Neutrophil (primary cell): ENCODE measurements around the gene RIPOR2.

Experiments
- H3K27ac ChIP-seq: fragments of 200-600 bp; sonication (generic); 2 replicates; pipeline ENCODE4 v1.5.1; 2016; ENCODE audit warnings: mild to moderate bottlenecking, moderate library complexity
- H3K27me3 ChIP-seq: fragments of 200-600 bp; sonication (generic); 2 replicates; pipeline ENCODE4 v1.6.0; 2016; ENCODE audit warnings: mild to moderate bottlenecking
- H3K36me3 ChIP-seq: fragments of 200-600 bp; sonication (generic); 2 replicates; pipeline ENCODE4 v1.5.1; 2017
- H3K4me1 ChIP-seq, 2 experiments: fragments of 200-600 bp in 1 of 2; sonication (generic) in 1 of 2; 1 replicate in 1 of 2; 2 replicates in 1 of 2; pipeline versions ENCODE4 v1.5.1 to v1.6.1; 2013 to 2016; ENCODE audit warnings: low read depth in 1 of 2, low read length in 1 of 2, mild to moderate bottlenecking in 1 of 2, moderate library complexity in 1 of 2; ENCODE audit not compliant: control insufficient read depth in 1 of 2, insufficient read depth in 1 of 2
- H3K4me3 ChIP-seq, 2 experiments: fragments of 200-600 bp in 1 of 2; sonication (generic) in 1 of 2; 1 replicate in 1 of 2; 2 replicates in 1 of 2; pipeline ENCODE4 v1.5.1; 2013 to 2016; ENCODE audit warnings: low read depth in 1 of 2, low read length in 1 of 2, mild to moderate bottlenecking in 1 of 2, moderate library complexity in 1 of 2
- H3K9me3 ChIP-seq: fragments of 200-600 bp; sonication (generic); 2 replicates; pipeline ENCODE4 v1.5.1; 2016
- TF ChIP-seq, protein P1 (sequence below): fragments of 200-600 bp; sonication (generic); IDR thresholded peaks from 2 replicates; pipeline ENCODE4 v1.5.1; 2016; ENCODE audit warnings: antibody characterized with exemption

The RIPOR2 gene

DNA sequence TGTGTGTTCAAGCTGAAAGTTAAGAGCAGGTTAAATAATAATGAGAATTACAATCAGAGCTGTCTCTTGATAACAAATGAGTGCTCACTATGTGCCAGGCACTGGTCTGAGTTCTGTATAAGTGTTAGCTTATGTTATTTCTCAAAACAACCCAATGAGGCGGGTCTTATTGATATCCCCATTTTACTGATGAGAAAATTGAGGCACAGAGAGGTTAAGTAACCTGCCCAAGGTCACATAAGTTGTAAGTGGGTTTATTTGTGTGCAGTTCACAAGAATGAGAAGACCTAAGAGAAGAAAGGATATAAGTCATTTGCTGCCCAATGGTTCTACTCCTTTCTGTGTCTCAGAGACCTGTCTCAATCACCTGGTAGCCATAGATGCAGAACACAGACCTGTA is 103.0 kb downstream of the RIPOR2 start:
- H3K27me3 ChIP-seq, result no peaks in the 10 kb centered on the region
- no peak overlapping the region for H3K4me3 ChIP-seq
- peak overlapping the region; percentile 9 for H3K27ac ChIP-seq
- peaks cover 100% of the 10 kb centered on the region for H3K36me3 ChIP-seq
- TF ChIP-seq, protein P1, sequence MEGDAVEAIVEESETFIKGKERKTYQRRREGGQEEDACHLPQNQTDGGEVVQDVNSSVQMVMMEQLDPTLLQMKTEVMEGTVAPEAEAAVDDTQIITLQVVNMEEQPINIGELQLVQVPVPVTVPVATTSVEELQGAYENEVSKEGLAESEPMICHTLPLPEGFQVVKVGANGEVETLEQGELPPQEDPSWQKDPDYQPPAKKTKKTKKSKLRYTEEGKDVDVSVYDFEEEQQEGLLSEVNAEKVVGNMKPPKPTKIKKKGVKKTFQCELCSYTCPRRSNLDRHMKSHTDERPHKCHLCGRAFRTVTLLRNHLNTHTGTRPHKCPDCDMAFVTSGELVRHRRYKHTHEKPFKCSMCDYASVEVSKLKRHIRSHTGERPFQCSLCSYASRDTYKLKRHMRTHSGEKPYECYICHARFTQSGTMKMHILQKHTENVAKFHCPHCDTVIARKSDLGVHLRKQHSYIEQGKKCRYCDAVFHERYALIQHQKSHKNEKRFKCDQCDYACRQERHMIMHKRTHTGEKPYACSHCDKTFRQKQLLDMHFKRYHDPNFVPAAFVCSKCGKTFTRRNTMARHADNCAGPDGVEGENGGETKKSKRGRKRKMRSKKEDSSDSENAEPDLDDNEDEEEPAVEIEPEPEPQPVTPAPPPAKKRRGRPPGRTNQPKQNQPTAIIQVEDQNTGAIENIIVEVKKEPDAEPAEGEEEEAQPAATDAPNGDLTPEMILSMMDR, result no peak
- no peaks in the 10 kb centered on the region for H3K4me1 ChIP-seq
- H3K9me3 ChIP-seq, result peaks cover 5% of the 10 kb centered on the region

DNA sequence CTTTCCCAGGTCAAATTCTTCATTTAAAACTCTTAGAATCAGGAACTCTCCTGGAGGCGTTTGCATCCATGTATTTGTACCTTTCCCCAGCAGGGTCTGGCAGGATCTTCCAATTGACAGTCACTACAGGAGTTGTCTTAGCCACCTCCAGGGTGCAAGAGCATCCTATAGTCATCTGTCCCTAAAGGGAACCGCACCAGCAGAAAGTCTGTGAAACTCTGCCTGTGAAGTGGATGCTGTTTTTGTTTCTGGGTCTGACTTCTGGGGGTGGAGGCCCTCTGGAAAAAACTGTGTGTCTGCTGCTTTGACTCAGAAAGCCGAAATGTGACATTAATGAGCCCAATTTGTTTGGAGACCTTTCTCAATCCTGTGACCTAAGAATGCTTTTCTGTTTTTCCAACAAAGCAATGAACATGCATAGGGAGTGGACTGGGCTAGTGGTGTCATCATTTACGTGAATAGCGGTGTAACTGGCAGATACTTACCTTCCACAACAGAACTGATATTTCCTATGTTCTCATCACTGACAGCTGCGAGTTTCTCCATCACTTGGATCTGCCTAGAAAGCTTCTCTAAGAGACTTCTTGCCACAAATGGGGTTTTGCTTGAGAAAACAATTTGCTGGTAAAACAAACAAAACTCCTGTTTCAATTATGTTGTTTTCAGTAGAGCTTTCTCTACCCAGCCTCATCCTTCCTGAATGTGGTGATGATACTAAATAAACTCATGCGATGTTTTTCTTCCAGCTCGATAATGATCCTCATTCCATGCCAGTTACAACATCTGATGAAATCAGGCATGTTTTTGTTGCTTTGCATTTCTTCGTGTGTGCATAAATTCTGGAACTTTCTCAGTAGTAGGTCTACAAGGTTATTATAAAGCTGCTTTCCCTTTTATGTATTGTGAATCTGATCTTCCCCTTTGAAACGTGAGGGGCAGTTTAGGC is 103.7 kb downstream of the RIPOR2 start:
- Histone ChIP-seq H3K9me3 (peaks cover 8% of the 10 kb centered on the region), H3K27ac (peak overlapping the region; percentile 9), H3K4me1 (no peaks in the 10 kb centered on the region), H3K4me3 (no peak overlapping the region), H3K36me3 (peaks cover 100% of the 10 kb centered on the region), H3K27me3 (no peaks in the 10 kb centered on the region)
- TF ChIP-seq, protein P1, result no peak

DNA sequence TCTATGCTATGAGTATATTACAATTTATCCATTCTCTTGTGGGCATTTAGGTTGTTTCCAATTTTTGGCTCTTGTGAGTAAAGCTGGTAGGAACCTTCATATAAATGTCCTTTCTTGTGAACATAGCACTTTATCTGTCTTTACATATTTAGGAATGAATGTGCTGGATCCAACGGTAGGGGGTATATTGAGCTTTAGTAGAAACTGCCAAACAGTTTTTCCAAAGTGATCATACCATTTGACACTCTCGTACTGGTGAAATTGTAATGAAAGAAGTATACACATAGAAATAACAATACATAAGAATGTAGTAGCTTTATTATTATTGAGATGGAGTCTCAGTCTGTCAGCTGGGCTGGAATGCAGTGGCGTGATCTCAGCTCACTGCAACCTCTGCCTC is 106.1 kb downstream of the RIPOR2 start:
- Histone ChIP-seq H3K27me3 (no peaks in the 10 kb centered on the region), H3K36me3 (peaks cover 100% of the 10 kb centered on the region), H3K27ac (no peak overlapping the region), H3K4me3 (no peak overlapping the region), H3K4me1 (no peaks in the 10 kb centered on the region), H3K9me3 (peaks cover 13% of the 10 kb centered on the region)
- TF ChIP-seq, protein P1, result no peak

DNA sequence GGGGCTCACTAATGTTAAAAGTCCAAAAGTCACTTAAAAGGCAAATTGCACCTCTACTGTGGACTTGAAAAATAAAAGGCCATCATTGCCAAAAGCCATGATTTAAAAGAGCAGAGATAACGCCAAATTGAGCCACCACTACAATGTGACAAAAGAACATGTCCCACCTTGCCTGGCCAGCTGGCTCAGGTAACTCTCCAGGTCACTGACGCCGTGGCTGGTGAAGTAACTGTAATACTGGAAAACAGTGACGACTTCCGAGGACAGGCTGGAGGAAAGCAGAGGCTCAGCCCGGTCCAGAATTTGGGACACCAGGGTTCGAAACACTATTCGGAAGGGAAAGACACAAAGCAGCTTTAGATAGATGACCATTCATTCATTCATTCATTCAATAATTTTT is 107.8 kb downstream of the RIPOR2 start:
- Histone ChIP-seq H3K4me1 (no peaks in the 10 kb centered on the region), H3K27me3 (no peaks in the 10 kb centered on the region), H3K27ac (no peak overlapping the region), H3K9me3 (peaks cover 16% of the 10 kb centered on the region), H3K36me3 (peaks cover 100% of the 10 kb centered on the region), H3K4me3 (no peak overlapping the region)
- TF ChIP-seq, protein P1, result no peak

DNA sequence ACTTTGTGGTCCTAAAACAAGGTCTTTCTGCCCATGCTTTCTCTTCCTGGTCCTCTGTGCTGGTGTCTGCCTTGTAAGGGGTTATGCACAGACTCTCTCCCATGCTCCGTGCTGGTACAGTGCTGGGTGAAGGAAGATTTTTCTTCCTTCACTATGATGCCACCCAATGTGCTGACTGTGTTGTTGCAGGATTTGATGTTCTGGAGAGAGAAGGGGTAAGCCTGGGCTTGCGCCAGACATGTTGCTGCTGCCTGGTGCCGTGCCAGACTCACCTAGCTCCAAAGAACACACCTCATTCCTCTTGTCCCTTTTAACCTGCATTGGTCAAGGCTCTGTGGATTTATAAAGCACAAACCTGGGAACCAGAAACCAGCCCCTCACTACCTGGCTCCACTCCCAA is 108.6 kb downstream of the RIPOR2 start:
- Histone ChIP-seq H3K4me3 (no peak overlapping the region), H3K27me3 (no peaks in the 10 kb centered on the region), H3K4me1 (no peaks in the 10 kb centered on the region), H3K9me3 (peaks cover 16% of the 10 kb centered on the region), H3K36me3 (peaks cover 100% of the 10 kb centered on the region), H3K27ac (no peak overlapping the region)
- TF ChIP-seq, protein P1, result no peak
